Stimulated activated CD8-positive, alpha-beta memory T cell treated with anti-CD3 and anti-CD28 coated beads, Interleukin-4, amount 100 ng/mL, for 1 hour (primary cell): ENCODE measurements around the gene ERC1.
"Not testable (repeated sequence)": the region's sequence is repeated elsewhere in the genome, so short reads cannot be mapped to it uniquely, and the experiment has no call there.

Source experiments
- DNase-seq, 2 donors: peaks; one replicate each; pipeline ENCODE4 v3.0.0-alpha.2; 2020; ENCODE audit warnings: low read depth in 2 of 2, low spot score in 1 of 2

The ERC1 gene

DNA sequence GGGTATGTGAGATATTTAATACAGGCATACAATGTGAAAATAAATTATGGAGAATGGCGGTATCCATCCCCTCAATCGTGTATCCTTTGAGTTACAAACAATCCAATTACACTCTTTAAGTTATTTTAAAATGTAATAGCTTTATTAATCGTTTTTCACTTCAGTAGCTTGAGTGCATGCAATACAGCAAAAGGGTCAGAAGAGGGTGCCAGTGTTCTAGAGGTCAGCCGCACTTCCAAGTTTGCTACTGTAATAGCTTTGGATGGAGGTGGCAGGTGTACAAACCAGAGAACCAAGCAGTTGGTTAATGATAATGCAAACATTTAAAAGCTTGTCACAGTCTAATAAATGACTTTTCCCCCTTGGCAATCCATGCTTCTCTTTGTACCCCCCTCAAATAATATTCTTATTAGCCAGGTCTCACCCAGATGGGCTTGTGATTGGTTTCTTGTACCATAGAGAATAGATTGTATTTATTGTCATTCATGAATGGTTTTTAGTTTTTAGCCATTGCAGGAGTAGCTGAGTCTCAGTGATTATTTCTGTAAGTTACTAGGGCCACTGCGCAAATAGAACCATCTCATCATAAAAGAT lies 127.0 kb downstream of the ERC1 start:
- DNase-seq = peak; percentile 46 to 50

DNA sequence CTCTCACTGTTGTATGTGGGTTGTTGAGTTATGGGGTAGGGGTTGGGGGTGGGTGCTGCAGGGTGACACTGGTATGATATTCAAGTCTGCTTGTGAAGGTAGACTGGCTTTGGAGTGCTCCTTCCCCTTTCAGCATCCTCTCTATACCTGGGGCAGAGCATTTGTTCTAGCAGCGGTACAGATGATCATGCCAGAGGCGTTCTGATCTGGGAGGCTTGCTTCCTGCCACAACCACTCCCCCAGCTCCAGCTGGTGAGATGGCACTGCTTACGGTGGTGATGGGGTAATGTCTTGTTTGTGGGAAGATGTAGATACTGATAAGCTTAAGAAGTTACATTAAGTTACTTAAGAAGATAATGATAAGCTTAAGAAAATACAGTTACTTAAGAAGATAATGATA lies 131.8 kb downstream of the ERC1 start:
- DNase-seq = peak; percentile 4 to 10

DNA sequence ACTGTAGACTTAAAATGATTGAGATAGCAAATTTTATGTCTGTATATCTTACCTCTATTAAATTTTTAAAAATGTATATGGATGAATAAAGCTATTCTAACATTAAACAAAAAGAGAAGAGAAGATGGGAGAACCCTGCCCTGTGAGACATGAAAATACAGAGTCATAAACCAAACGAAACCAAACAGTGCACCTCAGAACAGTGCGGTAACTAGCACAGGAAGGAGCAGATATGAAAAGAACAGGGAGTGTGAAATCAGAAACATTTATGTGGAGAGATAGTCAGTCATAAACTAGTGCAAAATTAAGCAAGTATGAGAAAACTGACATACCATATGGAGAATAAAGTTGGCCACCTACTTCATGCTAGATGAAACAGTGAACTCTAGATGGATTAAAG lies 135.1 kb downstream of the ERC1 start:
- no peak for DNase-seq

DNA sequence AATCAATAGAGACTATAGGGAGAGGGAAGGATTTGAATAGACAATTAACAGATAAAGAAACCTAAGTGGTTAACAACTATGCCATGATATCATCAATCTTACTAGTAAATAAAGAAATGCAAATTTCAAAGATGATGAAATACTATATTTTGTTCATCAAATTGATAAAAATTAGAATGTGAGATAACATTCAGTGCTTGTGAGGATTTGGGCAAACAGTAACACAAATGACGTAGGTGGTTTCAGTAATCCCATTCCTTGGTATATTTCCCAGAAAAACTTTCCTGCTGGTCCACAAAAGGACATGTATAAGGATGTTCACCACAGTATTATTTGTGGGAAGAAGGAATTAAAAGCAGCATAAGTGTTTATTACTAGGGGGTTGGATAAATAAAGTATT lies 136.0 kb downstream of the ERC1 start:
- no peak for DNase-seq

DNA sequence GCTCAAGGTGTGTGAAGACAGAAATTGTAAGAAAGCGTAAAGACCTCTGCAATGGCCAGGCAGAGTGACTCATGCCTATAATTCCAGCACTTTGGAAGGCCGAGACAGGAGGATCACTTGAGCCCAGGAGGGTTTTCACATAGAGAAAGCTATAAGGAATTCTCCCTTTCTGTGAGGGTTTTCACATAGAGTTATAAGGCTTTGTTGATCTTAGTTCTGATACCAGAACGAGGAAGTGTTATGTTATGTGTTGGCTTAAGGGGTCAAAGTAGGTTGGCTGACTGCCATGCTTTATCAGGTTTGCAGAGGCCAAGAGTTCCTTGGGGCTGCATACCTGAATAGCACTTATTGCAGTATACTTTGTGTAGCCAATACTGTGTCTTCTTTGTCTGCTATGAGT lies 139.1 kb downstream of the ERC1 start:
- DNase-seq = no peak

DNA sequence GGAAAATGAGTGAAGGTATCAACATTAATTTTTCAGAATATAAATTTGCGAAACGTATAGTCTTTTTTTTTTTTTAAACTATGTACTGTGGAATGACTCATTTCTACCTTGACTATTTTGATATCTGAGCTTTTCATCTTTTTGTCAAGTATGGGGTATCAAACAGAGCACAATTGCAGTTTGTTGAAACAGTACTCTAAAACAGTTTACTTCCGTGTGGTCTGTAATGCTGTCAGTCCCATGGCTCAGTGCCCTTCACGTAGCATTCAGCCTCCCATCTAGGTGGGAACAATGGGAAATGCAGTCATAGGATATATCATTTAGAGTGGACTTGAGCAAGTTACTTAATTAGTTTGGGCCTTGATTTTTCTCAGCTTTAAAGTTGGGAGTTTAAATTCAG lies 139.5 kb downstream of the ERC1 start:
- DNase-seq = no peak

DNA sequence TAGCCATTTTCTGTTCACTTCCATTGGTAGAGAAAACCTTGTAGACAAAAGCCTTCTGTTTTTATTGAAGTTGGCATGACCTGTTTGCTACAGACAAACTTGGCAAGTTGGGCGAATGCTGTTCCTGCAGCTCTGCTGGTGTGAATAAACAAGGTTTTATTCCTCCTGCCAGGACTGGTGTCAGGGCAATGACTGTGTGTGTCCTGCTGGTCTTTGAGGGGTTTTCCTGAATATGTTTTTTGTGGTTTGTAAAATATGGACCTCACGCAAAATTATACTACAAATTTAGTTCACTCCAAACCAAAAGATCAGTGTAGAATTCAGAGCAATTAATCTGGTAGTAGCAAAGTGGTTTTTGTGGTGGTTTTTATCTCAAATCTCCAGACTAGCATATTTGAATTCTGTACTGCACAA lies 140.8 kb downstream of the ERC1 start:
- no peak for DNase-seq

DNA sequence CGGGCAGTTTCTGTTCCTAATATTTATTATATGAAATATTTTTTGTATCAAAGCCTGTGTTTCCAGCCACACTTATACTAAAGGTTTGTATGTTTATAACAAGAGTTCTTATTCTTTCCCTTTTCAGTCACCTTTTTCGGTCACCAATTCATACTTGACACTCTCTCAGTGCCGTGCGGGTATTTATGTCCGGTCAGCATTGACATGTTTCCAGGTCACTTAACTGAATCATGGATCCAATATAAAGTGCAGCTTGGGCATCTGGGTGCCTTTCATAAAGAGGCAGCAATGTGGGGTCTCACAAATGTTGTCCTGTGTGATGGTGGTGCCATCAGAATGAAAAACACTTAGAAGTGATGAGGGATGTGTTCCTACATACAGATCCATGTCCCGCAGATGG lies 141.3 kb downstream of the ERC1 start:
- no peak for DNase-seq

DNA sequence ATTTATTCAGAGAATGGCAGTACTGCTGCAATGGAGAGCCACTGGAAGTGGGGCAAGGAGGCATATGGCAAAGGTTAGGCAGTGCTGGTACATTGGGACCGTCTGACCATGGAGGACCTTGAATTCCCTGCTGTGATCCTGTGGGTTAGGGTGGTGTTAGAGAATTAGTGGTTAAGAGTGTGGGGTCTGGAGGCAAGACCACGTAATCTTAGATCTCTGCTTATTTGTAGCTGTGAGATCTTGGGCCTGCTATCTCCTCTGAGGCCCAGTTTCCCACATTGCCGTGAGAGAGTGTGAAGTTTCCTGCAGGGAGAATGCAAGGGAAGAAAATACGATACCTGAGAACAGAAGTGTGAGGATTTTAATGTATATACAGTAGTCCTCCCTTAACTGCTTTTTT lies 147.7 kb downstream of the ERC1 start:
- no peak for DNase-seq

DNA sequence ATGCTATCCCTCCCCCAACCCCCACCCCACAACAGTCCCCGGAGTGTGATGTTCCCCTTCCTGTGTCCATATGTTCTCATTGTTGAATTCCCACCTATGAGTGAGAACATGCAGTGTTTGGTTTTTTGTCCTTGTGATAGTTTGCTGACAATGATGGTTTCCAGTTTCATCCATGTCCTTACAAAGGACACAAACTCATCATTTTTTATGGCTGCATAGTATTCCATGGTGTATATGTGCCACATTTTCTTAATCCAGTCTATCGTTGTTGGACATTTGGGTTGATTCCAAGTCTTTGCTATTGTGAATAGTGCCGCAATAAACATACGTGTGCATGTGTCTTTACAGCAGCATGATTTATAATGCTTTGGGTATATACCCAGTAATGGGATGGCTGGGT lies 155.7 kb downstream of the ERC1 start:
- not testable (repeated sequence) for DNase-seq

DNA sequence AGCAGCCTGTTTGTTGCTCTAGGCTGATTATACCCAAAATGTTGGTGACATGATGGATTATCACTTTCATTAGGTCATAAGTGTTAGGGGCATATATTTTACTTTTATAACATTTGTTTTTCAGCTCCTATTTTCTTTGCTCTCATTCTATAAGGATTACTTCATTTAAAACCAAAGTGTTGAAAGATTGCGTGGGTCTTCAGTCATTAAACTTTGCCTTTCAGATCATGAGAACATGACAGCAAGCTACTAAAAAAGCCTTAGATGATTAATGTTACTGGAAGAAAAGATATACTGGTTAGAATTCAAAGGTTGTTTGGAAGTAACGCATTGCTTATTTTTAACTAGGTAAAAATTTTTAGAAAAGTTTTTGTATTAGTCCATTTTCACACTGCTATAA lies 156.8 kb downstream of the ERC1 start:
- DNase-seq = no peak

DNA sequence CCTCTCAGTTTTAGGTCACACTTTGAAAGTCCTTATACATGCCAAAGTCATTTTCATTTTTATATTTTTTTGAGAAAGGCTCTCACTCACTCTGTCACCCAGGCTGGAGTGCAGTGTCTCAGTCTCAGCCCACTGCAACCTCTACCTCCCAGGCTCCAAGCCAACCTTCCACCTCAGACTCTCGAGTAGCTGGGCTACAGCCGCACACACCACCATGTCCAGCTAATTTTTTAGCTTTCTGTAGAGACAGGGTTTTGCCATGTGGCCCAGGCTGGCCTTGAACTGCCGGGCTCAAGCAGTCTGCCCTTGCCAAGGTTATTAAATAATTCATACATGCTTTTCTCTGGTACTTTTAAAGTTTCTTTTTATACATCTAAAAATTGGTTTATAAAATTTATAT lies 166.0 kb downstream of the ERC1 start:
- no peak for DNase-seq

DNA sequence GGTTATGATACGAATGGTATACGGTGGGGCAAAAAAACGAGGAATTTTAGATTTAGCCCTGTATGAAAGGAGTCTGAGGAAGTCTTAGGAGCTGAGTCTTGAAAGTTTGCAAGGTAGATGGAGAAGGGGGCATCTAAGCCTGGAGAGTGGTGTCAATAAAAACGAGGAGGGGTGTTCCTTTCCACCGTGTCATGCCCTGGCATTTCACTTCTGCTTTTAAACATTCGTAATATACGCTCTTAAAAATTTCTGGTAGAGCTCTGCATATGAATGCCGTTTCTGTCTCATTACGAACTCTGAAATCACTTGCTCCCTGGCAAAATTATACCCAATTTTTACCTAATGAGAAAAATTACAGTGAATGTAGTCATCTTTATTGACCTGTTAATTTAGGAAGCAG lies 170.2 kb downstream of the ERC1 start:
- DNase-seq = no peak

DNA sequence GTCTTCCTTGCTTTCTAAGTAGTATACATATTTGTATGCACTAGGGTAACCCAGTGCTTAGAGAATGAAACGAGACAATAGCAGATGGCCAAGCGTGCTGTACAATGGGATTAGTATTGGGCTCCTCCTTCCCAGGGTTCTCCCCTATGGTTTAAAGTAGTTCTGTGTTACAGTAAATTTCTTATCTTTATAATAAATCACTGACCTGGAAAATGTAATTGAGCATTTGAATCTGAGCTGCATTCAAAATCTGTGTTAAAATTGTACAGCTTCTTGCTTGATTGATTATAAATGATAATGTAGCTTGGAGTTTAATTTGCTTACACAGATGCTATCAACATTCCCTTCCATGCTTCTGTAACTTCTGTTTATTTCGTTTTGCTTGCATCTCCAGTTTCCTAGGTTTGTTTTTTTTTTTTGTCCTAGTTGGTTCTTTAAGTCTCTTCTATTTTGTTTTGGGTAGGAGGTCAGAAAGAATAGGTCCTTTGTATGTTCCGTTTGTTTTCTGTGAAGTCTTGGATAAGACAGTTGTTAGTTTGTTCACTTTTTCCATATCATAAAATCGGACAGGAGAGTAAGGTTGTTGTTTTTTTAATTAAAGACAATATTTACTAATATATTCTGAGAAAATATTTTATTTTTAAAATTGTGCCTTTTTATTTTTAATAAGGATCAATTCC lies 171.2 kb downstream of the ERC1 start:
- no peak for DNase-seq

DNA sequence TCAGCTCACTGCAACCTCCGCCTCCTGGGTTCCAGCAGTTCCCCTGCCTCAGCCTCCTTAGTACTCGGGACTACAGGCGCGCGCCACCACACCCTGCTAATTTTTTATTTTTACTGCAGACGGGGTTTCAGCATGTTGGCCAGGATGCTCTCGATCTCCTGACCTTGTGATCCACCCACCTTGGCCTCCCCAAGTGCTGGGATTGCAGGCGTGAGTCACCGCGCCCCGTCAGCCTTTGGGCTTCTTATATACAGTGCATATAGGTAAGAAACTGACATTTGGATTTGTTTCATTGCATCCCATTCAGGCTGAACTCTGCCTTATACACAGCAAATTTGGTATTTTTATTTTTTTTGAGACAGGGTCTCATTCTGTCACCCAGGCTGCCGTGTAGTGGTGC lies 176.8 kb downstream of the ERC1 start:
- DNase-seq = no peak

DNA sequence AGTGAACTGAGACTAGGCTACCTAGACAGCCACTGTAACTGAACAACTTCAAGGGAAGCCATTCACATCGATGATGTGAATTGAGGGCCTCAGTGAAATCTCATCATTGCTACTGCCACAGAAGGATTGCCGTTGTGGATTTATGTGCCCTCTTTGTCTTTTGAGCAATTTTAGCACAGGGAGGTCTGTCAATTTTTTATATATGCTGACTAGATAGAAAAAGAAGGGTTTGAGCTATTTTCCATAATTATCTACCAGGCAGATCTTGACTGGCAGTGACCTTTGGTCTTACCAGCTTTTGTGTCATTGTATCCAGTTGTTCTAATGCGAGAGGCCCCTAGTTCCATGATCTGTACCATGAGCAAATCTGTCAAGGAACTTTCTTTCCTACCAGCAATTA lies 179.4 kb downstream of the ERC1 start:
- no peak for DNase-seq

DNA sequence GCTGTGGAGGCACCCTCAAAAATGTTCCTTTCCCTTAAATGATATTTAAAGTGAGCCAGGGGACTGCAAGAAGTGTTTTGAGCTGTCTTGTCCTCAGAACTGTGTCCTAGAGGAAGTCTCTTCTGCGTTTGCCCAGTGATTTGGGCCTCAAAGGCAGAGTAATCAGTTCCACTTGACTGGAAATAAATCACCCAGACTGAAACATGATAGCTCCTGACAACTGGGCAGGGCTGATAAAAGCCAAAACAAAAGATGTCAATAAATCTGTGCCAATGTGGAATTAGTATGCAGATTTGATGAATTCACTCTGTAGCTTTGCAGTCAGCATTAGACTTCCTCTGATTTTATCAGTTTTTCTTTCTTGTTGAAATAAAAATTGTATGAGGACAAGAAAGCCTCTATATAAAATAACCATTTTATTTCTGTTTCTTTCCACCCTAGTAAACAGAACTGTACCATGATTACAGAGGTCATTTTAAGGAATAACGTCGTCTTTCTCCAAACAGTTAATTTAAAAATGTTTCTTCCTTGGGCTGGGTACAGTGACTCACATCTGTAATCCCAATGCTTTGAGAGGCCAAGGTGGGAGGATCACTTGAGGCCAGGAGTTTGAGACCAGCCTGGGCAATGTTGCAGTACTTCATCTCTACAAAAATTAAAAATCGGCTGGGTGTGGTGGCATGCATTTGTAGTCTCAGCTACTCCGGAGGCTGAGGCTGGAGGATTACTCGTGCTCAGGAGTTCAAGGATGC lies 180.8 kb downstream of the ERC1 start:
- DNase-seq = no peak

DNA sequence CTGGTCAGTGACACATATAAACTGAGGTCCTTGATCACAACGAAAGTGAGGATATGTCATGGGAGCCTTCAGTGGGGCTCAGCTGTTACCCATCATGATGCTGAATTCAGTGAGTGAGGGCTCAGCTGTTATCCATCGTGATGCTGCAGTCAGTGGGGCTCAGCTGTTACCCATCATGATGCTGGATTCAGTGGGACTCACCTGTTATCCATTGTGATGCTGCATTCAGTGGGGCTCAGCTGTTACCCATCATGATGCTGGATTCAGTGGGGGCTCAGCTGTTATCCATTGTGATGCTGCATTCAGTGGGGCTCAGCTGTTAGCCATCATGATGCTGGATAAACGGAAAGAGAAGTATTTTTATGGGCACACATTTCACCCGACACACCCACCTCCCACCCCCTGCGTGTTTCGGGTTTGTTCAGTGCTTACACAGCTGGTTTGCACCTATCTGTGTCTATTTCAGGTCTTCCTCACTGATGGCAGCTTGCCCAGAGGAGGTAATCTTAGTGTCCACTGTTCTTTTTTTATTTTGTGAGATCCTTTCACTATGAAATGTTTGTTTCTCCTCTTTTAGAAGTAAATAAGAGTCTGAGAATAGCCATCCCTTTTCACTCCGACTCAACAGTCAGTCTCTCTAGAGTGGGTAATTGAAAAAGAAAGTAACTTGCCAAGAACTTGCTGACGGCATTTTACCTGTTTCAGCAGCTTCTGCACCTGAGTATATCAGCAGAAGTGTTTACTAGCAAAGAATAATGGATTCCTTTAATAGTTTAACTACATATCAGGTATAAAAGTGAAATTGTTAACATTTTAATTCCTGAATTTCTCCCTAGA lies 183.0 kb downstream of the ERC1 start:
- no peak for DNase-seq

DNA sequence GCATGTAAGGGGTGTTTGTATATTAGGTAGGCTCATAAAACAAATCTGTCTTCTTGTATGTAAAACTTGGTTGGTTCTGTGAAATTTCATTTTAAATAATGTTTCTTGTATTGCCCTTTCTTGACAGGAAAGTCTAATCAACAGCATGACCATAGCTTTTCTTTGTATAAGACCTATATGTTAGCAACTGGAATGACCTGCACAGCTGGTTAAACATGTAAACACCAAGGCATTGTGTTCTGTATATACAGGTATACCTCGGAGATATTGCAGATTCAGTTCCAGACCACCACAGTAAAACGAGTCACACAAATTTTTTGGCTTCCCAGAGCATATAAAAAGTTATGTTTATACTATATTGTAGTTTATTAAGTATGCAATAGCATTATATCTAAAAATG lies 183.6 kb downstream of the ERC1 start:
- no peak for DNase-seq

DNA sequence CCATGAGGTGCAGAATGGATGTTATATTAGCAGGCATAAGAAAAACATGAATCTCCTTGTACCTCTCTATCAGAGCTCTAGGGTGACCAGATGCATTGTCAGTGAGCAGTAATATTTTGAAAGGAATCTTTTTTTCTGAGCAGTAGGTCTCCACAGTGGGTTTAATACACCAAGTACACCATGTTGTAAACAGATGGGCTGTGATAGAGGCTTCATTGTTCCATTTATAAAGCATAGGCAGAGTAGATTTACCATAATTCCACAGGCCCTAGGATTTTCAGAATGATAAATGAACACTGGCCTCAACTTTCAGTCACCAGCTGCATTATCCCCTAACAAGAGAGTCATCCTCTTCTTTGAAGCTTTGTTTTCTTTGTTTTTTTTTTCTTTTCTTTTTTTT lies 185.2 kb downstream of the ERC1 start:
- DNase-seq = no peak

DNA sequence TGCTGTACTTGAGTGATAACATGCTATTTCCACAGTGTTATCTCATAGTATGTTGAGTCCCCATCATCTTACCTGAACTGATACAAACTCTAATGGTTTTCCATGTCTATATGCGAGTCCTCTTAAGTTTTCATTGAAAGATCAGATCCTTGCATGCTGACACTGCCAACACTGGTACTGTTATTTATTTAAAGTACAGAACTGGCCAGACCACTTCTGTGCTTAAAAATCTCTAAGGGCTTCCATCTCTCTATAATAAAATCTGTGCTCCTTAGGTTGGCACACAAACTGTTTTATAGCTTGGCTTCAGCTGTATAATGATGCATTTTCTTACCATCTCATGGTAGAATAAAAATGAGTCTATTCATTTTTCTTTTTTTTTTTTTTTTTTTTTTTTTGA lies 188.1 kb downstream of the ERC1 start:
- DNase-seq = no peak

DNA sequence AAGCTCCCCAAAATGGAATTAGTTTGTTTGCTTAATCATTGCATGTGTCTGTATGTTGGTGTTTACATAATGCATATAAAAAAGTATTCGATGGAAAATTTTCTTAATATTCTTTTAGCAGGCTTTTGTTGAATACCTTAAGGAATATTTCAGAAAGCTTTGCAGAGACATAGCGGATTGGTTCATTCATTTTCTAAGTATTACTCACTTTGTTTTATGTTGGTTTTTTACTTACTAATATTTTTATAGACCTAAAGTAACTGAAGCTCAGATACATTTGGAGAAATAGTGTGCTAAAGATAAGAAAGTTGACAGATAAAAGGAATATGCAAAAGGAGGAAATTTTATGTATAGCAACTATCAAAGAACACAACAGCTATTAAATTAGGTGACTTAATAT lies 191.0 kb downstream of the ERC1 start:
- DNase-seq = no peak
